ENCODE data around the gene CIART. TPM values are rescaled to one million over a fixed set of nuclear protein-coding genes. Genes with fewer than 3 reads are reported as not detected.
A peak's percentile ranks its signal among the peaks of the same experiment; 100 is the strongest.

CIART gene
- total RNA-seq, 1 donor from 2014 or later: 2.7 TPM

DNA sequence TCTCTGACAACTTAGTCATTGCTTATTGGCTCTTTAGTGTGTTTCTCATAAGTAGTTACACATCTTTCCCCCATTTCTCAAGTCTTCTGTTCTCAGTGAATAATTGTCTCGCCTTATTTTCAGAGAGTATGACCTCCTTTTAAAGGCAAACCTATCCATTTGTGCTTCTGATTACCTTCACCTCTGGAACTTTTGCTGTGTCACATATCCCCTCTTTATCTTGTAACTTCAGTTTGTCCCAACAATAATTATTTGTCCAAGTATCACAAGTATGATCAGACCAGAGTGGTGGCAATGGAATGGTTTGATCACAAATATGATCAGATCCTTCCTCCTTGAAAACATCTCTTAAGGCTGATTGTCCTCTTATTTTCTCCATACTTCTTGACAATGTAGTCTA, 6.0 kb downstream of the CIART start:
- Mint-ChIP-seq H3K4me1 (ENCODE audit: low read depth) (peaks cover 3% of the 10 kb centered on the region), H3K36me3 (ENCODE audit: insufficient read depth) (no peaks in the 10 kb centered on the region), H3K4me3 (ENCODE audit: low read depth) (no peak overlapping the region), H3K27me3 (peaks cover 16% of the 10 kb centered on the region), H3K9me3 (ENCODE audit: low read depth) (no peaks in the 10 kb centered on the region), H3K27ac (no peak overlapping the region)
- no peak for DNase-seq (ENCODE audit: low spot score, unreplicated experiment)
- TF ChIP-seq CTCF (IDR thresholded peaks at IDR 0.05; ENCODE audit: unreplicated experiment): no peak

DNA sequence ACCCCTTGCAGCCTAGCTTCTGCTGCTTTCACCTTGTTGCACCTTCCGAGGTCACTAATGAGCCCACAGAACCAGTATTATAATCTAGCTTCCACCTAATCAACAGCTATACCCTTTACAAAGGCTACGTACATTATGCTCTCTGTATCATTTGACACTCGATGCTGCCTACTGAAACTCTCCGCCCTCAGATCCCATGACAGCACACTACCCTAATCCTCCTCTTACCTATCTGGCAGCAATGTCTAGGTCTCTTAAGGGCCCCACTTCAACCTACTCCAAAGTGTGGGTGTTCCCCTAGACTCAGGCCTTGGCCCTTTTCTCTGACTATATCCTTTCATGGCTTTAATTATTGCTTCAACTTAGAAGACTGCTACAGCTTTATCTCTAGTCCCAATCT, 6.5 kb downstream of the CIART start:
- no peak overlapping the region for H3K27ac Mint-ChIP-seq
- DNase-seq (ENCODE audit: low spot score, unreplicated experiment): no peak
- peaks cover 5% of the 10 kb centered on the region for H3K4me1 Mint-ChIP-seq (ENCODE audit: low read depth)
- no peak for TF ChIP-seq CTCF (IDR thresholded peaks at IDR 0.05; ENCODE audit: unreplicated experiment)
- H3K36me3 Mint-ChIP-seq (ENCODE audit: insufficient read depth): no peaks in the 10 kb centered on the region
- peaks cover 11% of the 10 kb centered on the region for H3K27me3 Mint-ChIP-seq
- H3K9me3 Mint-ChIP-seq (ENCODE audit: low read depth): no peaks in the 10 kb centered on the region
- no peak overlapping the region for H3K4me3 Mint-ChIP-seq (ENCODE audit: low read depth)

DNA sequence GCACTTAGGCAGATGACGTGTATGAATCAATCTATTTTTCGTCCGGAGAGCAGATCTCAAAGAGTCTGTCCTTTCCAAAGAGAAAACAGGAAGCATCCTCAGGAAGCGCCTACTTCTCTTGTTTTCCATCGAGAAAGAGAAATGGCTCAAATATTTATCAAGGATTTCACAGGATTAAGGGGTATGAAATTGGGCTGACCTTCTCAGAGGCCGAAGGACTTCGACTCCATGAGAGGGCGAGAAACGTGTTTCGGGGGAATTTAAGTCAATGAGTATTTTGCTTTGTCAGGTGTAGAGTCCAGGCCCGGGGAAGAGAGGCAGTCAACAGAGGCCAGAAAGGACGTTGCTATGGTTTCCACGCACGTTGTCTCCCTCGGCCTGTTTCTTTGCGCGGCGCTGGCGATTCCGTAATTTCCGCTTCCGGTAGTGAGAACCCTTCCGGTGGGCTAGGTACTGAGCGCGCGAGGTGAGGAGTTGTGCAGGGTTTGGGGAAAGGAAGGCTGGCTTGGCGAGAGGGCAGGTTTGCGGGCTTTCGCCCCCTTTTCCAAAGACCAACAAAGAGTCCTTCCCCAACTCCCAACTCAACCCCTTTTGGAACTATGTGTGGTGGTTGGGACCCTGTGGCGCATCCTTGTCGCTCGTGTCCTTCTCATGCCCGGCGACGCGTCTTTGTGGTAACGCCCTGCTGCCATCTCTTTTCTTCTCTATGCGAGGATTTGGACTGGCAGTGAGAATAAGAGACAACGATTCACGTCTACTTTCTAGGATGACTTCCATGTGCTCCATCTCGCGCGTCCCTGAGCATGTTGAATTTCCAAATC, 11.3 kb downstream of the CIART start, which contains the start of gene MRPS21:
Gene MRPS21 (plus strand): TSS at position 429 of the 821 bp plus-strand sequence. CDS start 506 bp downstream, outside the sequence.
- Mint-ChIP-seq H3K27ac (peak within 1 kb of the TSS; percentile 96), H3K27me3 (no peaks in the 10 kb centered on the region), H3K9me3 (ENCODE audit: low read depth) (no peaks in the 10 kb centered on the region), H3K4me1 (ENCODE audit: low read depth) (peaks cover 13% of the 10 kb centered on the region), H3K4me3 (ENCODE audit: low read depth) (peak within 1 kb of the TSS; percentile 95), H3K36me3 (ENCODE audit: insufficient read depth) (peaks cover 8% of the 10 kb centered on the region)
- no peak for TF ChIP-seq CTCF (IDR thresholded peaks at IDR 0.05; ENCODE audit: unreplicated experiment)
- DNase-seq (ENCODE audit: low spot score, unreplicated experiment): peak; percentile 53

- peak overlapping the region; percentile 56 for H3K4me3 Mint-ChIP-seq (ENCODE audit: low read depth)
- no peak for TF ChIP-seq CTCF (IDR thresholded peaks at IDR 0.05; ENCODE audit: unreplicated experiment)
- peak overlapping the region; percentile 2 for H3K27ac Mint-ChIP-seq
- no peaks in the 10 kb centered on the region for H3K27me3 Mint-ChIP-seq
- no peaks in the 10 kb centered on the region for H3K9me3 Mint-ChIP-seq (ENCODE audit: low read depth)
- DNase-seq (ENCODE audit: low spot score, unreplicated experiment): no peak
- peaks cover 10% of the 10 kb centered on the region for H3K36me3 Mint-ChIP-seq (ENCODE audit: insufficient read depth)
- H3K4me1 Mint-ChIP-seq (ENCODE audit: low read depth): peaks cover 13% of the 10 kb centered on the region
These were observed 13.1 kb downstream of the CIART start for GRCh38 chr1:150295476-150295875.

GRCh38 chr1:150299716-150300115, 17.4 kb downstream of the CIART start:
- peaks cover 21% of the 10 kb centered on the region for H3K36me3 Mint-ChIP-seq (ENCODE audit: insufficient read depth)
- DNase-seq (ENCODE audit: low spot score, unreplicated experiment): no peak
- peaks cover 5% of the 10 kb centered on the region for H3K4me1 Mint-ChIP-seq (ENCODE audit: low read depth)
- H3K27ac Mint-ChIP-seq: no peak overlapping the region
- no peak for TF ChIP-seq CTCF (IDR thresholded peaks at IDR 0.05; ENCODE audit: unreplicated experiment)
- H3K9me3 Mint-ChIP-seq (ENCODE audit: low read depth): no peaks in the 10 kb centered on the region
- H3K27me3 Mint-ChIP-seq: no peaks in the 10 kb centered on the region
- no peak overlapping the region for H3K4me3 Mint-ChIP-seq (ENCODE audit: low read depth)

Measured in progenitor cell of endocrine pancreas (in vitro differentiated cells).